Measurements from ENCODE around the gene ZNF622. TPM values are rescaled to one million over a fixed set of nuclear protein-coding genes. Genes with fewer than 3 reads are reported as not detected.
A peak's percentile ranks its signal among the peaks of the same experiment; 100 is the strongest.

ZNF622 gene
- total RNA-seq, 6 experiments from 2014 or later = 12.9 to 15.7 (median 14.9) TPM

DNA sequence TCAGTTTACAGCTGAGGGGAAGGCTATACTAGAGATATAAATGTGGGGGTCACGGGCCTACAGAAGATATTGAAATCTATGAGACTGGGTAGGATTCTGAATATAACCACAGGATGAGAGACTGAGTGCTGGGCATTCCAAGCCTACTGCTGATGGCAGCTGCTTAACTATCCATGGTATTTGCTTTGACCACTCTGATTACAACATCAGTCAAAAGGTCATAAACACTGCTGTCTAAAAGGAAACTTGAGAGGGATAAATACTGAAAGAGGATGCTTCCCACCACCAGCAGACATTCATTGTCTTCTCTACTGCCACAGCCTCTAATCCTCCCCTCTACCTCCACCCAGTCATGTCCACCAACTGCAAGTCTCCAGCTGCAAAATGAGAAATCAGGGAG is 3.8 kb downstream of the ZNF622 start:
- peaks cover 0 to 31% (median 6%) of the 10 kb centered on the region in 4 donors for H3K4me1 ChIP-seq
- H3K4me3 ChIP-seq = no peak overlapping the region
- intact Hi-C loops (cut with DNase I) = no loop called here
- TF ChIP-seq POLR2A (IDR thresholded peaks at IDR 0.05) = no peak
- TF ChIP-seq, protein P1, sequence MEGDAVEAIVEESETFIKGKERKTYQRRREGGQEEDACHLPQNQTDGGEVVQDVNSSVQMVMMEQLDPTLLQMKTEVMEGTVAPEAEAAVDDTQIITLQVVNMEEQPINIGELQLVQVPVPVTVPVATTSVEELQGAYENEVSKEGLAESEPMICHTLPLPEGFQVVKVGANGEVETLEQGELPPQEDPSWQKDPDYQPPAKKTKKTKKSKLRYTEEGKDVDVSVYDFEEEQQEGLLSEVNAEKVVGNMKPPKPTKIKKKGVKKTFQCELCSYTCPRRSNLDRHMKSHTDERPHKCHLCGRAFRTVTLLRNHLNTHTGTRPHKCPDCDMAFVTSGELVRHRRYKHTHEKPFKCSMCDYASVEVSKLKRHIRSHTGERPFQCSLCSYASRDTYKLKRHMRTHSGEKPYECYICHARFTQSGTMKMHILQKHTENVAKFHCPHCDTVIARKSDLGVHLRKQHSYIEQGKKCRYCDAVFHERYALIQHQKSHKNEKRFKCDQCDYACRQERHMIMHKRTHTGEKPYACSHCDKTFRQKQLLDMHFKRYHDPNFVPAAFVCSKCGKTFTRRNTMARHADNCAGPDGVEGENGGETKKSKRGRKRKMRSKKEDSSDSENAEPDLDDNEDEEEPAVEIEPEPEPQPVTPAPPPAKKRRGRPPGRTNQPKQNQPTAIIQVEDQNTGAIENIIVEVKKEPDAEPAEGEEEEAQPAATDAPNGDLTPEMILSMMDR (IDR thresholded peaks at IDR 0.05) = no peak
- WGBS (ENCODE audit: insufficient coverage, low coverage, low lambda C conversion rate, missing lambda C conversion rate) = 100% methylated on average over 1 of the region's 1 CpG
- no peaks in the 10 kb centered on the region for H3K27me3 ChIP-seq
- peak in 2 of 4 donors; percentile 18 to 26 for ATAC-seq
- no peak overlapping the region for H3K27ac ChIP-seq
- H3K36me3 ChIP-seq = peaks cover 6 to 58% (median 19%) of the 10 kb centered on the region in 4 donors
- no peaks in the 10 kb centered on the region for H3K9me3 ChIP-seq
- DNase-seq = no peak

DNA sequence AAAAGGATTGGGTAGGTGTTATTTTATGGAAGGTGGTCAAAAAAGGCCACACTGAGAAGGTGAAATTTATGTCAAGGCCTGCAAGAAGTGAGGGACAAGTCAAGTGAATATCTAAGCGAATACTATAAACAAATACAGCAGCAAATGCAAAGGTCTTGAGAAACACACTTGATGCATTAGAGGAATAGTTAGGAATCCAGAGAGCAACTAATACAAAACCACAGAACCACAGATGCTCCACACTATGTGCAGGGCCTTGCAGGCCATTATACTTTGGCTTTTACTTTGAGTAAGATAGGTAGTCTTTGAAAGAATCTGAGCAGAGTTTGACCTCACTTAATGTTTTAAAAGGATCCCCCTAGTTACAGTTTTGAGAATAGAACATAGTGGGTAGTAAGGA is 4.6 kb downstream of the ZNF622 start:
- WGBS (ENCODE audit: insufficient coverage, low coverage, low lambda C conversion rate, missing lambda C conversion rate) = 100% methylated on average over 1 of the region's 1 CpG
- Histone ChIP-seq H3K36me3 (peaks cover 6 to 63% (median 19%) of the 10 kb centered on the region in 4 donors), H3K4me1 (peaks cover 0 to 28% (median 6%) of the 10 kb centered on the region in 4 donors), H3K4me3 (no peak overlapping the region), H3K9me3 (no peaks in the 10 kb centered on the region), H3K27ac (no peak overlapping the region), H3K27me3 (no peaks in the 10 kb centered on the region)
- no peak for ATAC-seq
- TF ChIP-seq, protein P1 (IDR thresholded peaks at IDR 0.05) = no peak
- TF ChIP-seq POLR2A (IDR thresholded peaks at IDR 0.05) = no peak
- intact Hi-C loops (cut with DNase I) = no loop called here
- DNase-seq = no peak

DNA sequence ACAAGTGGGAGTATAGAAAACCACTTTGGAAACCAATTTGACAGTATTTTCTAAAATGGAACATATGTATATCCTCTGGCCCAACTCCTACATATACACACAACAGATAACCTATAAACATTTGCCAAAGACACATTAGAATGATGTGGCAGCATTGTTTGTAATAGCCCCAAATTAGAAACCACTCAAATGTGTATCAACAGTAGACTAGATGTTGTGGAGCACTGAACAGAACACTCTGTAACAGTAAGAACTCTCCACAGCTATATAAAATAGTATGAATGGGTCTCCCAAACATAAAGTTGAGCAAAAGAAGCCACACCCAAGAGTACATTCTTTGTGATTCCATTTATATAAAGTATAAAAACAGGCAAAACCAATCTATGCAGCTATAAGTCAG is 6.1 kb downstream of the ZNF622 start:
- Histone ChIP-seq H3K9me3 (no peaks in the 10 kb centered on the region), H3K27me3 (no peaks in the 10 kb centered on the region), H3K36me3 (peaks cover 6 to 63% (median 19%) of the 10 kb centered on the region in 4 donors), H3K4me3 (no peak overlapping the region), H3K27ac (no peak overlapping the region), H3K4me1 (peaks cover 0 to 25% (median 5%) of the 10 kb centered on the region in 4 donors)
- DNase-seq (no peak), ATAC-seq (no peak)
- intact Hi-C loops (cut with DNase I) = no loop called here
- no peak for TF ChIP-seq POLR2A (IDR thresholded peaks at IDR 0.05)
- TF ChIP-seq, protein P1 (IDR thresholded peaks at IDR 0.05) = no peak

DNA sequence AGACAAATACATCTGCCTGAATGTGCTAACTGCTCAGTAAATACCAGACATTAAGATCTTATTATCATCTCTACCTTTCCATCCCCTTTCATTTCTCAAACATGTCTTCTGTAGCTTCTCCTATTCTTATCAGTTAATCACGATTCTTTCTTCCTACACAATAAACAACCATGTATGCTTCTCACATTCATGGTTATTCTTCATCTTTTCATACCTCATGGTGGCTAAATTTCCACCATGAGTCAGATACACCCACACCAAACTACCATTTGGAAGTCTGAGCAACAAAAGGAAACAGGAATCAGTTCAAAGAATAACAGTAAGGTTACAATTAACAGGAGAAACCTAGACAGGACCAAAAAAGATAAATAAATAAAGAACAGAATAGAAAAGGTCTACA is 7.7 kb downstream of the ZNF622 start:
- peaks cover 2 to 61% (median 17%) of the 10 kb centered on the region in 4 donors for H3K36me3 ChIP-seq
- no peak overlapping the region for H3K4me3 ChIP-seq
- no peak overlapping the region for H3K27ac ChIP-seq
- DNase-seq (no peak), ATAC-seq (no peak)
- WGBS (ENCODE audit: insufficient coverage, low coverage, low lambda C conversion rate, missing lambda C conversion rate) = 21% methylated on average over 1 of the region's 1 CpG
- TF ChIP-seq, protein P1 (IDR thresholded peaks at IDR 0.05) = no peak
- no peak for TF ChIP-seq POLR2A (IDR thresholded peaks at IDR 0.05)
- no peaks in the 10 kb centered on the region for H3K9me3 ChIP-seq
- no peaks in the 10 kb centered on the region for H3K27me3 ChIP-seq
- H3K4me1 ChIP-seq = peaks cover 0 to 15% (median 1%) of the 10 kb centered on the region in 4 donors
- intact Hi-C loops (cut with DNase I) = no loop called here

DNA sequence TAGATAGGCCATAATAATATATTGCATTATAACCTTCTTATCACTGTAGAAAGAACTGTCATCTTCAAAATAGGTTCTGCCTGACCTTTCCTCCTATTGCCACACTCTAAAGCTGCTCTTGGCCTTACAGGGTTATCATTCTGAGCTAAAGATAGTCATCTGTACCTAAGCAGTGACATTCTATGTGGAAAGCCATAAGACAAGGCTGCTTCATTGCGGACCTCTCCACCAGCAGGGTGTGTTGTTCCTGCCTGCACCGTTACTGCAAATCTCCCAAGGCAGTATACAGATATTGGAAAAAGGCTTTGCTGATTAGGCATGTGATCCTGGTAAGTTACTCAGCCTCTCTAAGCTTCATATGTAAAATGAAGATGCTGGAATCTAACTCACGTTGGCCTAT is 8.1 kb downstream of the ZNF622 start:
- ATAC-seq = peak in 2 of 4 donors; percentile 15 to 37
- Histone ChIP-seq H3K4me3 (no peak overlapping the region), H3K36me3 (peaks cover 0 to 61% (median 18%) of the 10 kb centered on the region in 4 donors), H3K4me1 (peaks cover 0 to 11% (median under 1%) of the 10 kb centered on the region in 4 donors), H3K27me3 (no peaks in the 10 kb centered on the region), H3K27ac (no peak overlapping the region), H3K9me3 (no peaks in the 10 kb centered on the region)
- intact Hi-C loops (cut with DNase I) = no loop called here
- WGBS (ENCODE audit: insufficient coverage, low coverage, low lambda C conversion rate, missing lambda C conversion rate) = 54% methylated on average over 3 of the region's 3 CpGs
- no peak for DNase-seq
- TF ChIP-seq, protein P1 (IDR thresholded peaks at IDR 0.05) = peak in 1 of 4 donors; percentile 12
- TF ChIP-seq POLR2A (IDR thresholded peaks at IDR 0.05) = no peak
